Measurements from ENCODE around the gene PLCG1.

Gene PLCG1

GRCh38 chr20:41219824-41220223 lies 82.5 kb downstream of the PLCG1 start:
- DNase-seq: no peak

DNA sequence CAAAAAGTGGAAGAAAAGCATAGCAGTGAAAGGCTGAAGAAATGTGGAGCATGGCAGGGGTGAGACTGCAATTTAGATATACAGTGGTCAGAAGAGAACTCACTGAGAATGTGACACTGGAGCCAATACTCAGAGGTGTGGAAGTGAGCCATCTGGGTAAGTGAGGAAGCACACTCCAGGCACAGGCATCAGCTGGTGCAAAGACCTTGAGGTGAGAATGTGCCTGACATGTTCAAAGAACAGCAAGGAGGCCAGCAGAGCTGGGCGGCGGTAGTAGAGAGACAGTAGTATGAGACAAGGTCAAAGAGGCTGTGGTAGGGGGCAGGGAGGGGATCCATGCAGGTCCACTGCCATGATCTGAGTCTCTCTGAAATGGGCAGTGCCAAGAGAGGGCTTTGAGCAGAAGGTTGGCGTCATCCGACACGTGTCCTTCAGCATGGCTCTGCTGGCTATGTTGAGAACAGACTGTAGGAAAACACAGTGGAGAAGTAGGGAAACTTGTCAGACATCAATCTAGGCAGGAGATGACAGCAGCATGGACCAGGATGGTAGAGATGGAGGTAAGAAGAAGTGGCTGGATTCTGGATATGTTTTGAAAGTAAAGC lies 84.4 kb downstream of the PLCG1 start:
- no peak for DNase-seq

DNA sequence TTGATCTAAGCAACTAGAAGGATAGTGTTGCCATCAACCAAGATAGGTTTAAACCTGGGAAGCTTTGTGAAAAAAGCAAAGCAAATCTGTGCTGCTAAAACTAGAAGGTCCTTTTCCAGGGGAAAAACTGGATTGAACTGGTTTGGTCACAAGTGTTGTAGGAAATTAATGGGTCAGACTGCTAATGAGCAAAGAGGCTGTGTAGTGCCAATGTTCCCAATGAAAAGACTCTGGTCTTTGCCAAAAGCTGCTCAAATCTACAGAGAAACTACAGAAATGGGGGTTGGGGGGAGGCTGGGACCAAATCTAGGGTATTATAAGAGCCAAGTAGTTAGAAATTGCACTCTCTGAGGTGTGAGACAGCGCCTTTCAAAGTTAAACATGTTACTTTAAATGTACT lies 85.0 kb downstream of the PLCG1 start:
- no peak for DNase-seq

- no peak for DNase-seq
These were observed 85.4 kb downstream of the PLCG1 start for GRCh38 chr20:41222703-41223102.

- DNase-seq: no peak
These were observed 85.8 kb downstream of the PLCG1 start for GRCh38 chr20:41223112-41223511.

DNA sequence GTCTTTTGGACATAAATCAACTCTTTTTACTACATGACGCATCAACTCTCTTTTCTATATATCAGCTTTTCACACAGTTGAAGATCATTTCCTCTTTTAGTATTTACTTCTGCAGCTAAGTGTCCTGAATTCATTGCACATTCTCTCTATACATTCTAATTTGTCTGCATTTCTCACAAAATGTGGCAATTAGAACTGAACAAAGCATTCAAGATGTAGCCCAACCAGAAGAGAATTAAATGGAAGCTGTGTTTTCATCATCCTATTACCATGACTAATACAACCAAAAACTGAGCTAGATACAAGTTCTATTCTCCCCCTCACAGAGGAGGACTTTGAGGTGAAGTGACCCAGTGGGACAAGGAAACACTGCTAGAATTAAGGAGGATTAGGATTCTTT lies 86.9 kb downstream of the PLCG1 start:
- DNase-seq: no peak

DNA sequence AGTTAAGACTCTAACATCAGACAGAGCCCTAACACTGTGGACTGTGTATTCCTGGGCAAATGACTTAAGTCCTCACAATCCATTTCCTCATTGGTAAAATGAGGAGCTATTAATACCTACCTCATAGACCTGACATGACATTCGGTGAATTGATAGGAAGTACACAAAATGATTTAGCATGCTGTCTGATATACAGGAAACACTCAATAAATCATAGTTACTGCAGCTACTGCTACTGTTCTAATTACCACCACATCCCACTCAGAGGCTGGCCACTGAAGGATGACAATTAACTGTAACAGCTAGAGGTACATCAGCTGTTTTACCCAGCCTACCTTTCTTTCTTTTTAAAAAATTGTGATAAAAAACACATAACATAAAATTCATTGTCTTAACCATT lies 87.7 kb downstream of the PLCG1 start:
- no peak for DNase-seq

DNA sequence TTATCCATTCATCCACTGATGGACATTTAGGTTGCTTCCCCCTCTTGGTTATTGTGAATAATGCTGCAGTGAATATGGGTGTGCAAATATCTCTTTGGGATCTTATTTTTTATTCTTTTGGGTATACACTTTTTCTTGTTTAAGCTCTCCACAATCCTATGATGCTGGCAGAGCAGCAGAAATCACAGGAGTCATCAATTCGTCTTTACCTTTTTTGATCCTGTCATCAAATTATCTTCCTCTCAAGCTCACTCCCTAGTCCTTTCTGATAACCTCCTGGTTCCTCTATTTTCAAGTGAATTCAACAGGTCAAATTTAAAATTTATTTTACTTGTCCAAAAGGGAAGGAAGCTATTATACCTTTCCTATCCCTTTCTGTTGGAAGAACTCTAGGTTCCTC lies 89.1 kb downstream of the PLCG1 start:
- DNase-seq: no peak

Data from activated naive CD4-positive, alpha-beta T cell (primary cell).